A549 treated with AZD2906 at 1 μM for 4 hours (cell line): ENCODE measurements around the gene SHOC1. TPM values are rescaled to one million over a fixed set of nuclear protein-coding genes. Genes with fewer than 3 reads are reported as not detected.

ENCODE experiments used
- total RNA-seq: library from RNA; stranded (reverse); fragments of 200-300 nt; extraction: Qiagen RNA extraction; gene quantifications from 5 replicates; pipeline ENCODE4 v1.2.3, GENCODE V29; 2022

Gene SHOC1
- not detected in 5 replicates for total RNA-seq

DNA sequence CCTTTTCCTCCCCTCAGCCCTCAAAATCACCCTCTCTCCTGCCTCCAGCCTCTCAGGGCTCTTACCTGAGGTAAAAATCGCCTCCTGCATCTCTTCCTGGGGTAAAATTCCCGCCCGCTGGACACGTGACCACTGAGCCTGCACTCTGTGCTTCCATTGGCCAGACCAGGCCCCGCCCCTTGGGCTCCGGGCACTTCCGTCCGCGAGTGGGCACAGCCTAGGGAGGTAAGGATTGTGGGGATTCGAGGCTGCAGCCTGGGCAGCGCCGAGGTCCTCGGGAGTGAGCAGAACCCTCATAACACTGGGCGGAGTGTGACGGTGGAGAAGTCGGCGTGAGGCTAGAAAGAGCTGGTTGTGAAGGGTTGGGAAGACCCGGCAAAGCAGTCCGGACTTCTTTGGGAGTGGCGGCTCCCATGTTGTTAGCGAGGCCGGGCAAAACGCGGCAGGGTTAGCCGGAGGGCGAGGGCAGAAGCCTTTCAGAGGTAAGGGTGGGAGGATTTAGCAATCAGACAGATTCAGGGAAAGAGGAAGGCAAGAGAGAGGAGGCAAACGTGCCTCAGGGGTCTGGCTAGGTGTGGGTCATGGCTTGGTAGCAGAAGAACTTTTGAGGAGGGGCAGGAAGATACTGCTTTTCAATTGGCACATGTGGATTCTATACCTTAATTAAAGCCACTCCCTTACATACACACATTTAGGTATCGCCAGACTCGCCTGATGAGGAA is at the start of gene SHOC1:
Gene SHOC1 (minus strand): TSS at position 103 of the 722 bp plus-strand sequence. CDS start 3,519 bp downstream, outside the sequence.

Other genes with a start within 250 kb of the SHOC1 start
- gene PTGR1, start 195.3 kb downstream of the SHOC1 start, total RNA-seq, result 287 to 342 TPM (median 309 TPM) in 5 replicates
- 10.1 to 11.0 TPM (median 10.5 TPM) in 5 replicates for gene DNAJC25, start 163.6 kb downstream of the SHOC1 start, total RNA-seq
- gene GNG10, start 133.3 kb downstream of the SHOC1 start, total RNA-seq, result 65.3 to 70.9 TPM (median 67.7 TPM) in 5 replicates
- 23.8 to 28.1 TPM (median 24.5 TPM) in 5 replicates for gene UGCG, start 101.9 kb upstream of the SHOC1 start, total RNA-seq